ENCODE data around the gene AMOTL1.
A peak's percentile ranks its signal among the peaks of the same experiment; 100 is the strongest.

AMOTL1 gene

DNA sequence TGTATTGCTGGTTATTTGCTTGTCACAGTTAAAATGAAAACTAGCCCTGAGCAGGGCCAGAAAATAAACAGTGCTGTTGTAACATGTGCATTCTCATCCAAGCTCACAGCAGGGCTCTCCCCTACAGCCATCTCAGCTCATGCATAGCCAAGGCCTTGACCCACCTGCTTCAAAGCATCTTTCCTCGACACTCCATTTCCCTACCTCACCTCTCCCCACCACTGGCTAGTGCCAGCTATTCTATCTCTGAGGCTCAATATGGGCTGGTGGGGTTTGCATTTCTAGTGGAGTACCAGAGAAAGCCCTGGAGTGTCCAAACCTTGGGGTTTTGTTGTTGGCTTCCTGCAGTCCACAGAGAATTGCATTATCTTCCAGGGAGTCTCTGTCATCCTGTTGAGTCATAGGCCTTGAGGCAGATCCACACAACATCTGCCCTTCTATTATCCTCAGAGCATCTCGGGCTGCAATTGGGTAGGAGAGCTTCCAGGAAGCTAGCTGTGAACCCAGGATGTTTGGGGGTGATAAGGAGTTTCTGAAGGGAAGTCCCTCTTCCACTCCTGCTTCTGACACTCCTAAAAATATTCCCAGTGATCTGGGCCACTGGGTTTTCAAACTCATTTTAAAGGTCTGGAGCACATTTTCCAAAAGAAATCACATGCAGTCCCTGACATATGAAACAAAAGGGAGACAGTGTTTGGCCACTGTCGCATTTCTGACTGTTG is 36.1 kb upstream of the AMOTL1 start:
- Histone ChIP-seq H3K9me3 (ENCODE audit: control insufficient read depth in 5 of 5, low read length in 5 of 5) (no peaks in the 10 kb centered on the region), H3K36me3 (ENCODE audit: control insufficient read depth in 5 of 5, insufficient read depth in 5 of 5, low read length in 5 of 5) (no peaks in the 10 kb centered on the region), H3K4me3 (ENCODE audit: low read depth in 1 of 5, low read length in 5 of 5) (no peak overlapping the region), H3K9ac (ENCODE audit: low read length in 5 of 5) (peak overlapping the region in 1 of 5 donors; percentile 39), H3K27ac (ENCODE audit: low read depth, low read length) (peak overlapping the region; percentile 86), H3K4me1 (ENCODE audit: control insufficient read depth in 5 of 5, insufficient read depth in 5 of 5, low read length in 5 of 5) (peaks cover 8 to 37% (median 19%) of the 10 kb centered on the region in 5 donors), H3K27me3 (ENCODE audit: control insufficient read depth in 5 of 5, insufficient read depth in 4 of 5, low read length in 5 of 5) (no peaks in the 10 kb centered on the region)

DNA sequence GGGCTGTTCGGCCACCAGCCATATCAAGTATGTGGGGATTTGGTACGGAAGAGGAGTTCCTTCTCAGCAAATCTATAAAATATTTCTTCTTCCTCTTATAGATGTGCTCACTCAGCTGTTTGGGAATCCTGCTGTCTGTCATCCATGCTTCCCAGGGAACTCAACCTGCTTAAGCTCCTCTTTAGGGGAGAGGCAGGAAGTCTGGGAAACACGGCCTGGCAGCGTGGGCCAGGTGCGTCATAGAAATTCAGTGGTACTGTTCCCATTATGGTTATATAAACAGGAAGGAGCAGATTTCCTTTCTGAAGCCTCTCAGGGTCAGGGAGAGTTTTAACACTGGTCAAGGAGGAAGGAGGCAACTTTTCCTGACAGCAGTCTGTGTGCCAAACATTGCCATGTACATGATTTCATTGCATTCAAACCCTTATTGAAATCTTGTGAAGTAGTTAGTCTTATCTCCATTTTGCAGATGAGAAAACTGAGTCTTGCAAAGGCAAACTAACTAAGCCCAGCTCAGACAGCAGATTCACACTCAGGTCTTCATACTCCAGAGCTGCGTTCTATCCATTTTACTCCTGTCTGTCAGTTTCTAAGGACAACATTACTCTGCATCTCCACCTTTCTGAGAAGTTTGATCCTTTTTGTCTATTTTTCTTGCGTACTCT is 35.4 kb upstream of the AMOTL1 start:
- peak overlapping the region in 1 of 5 donors; percentile 20 for H3K4me3 ChIP-seq (ENCODE audit: low read depth in 1 of 5, low read length in 5 of 5)
- peak overlapping the region; percentile 86 for H3K27ac ChIP-seq (ENCODE audit: low read depth, low read length)
- H3K4me1 ChIP-seq (ENCODE audit: control insufficient read depth in 5 of 5, insufficient read depth in 5 of 5, low read length in 5 of 5), result peaks cover 8 to 37% (median 19%) of the 10 kb centered on the region in 5 donors

DNA sequence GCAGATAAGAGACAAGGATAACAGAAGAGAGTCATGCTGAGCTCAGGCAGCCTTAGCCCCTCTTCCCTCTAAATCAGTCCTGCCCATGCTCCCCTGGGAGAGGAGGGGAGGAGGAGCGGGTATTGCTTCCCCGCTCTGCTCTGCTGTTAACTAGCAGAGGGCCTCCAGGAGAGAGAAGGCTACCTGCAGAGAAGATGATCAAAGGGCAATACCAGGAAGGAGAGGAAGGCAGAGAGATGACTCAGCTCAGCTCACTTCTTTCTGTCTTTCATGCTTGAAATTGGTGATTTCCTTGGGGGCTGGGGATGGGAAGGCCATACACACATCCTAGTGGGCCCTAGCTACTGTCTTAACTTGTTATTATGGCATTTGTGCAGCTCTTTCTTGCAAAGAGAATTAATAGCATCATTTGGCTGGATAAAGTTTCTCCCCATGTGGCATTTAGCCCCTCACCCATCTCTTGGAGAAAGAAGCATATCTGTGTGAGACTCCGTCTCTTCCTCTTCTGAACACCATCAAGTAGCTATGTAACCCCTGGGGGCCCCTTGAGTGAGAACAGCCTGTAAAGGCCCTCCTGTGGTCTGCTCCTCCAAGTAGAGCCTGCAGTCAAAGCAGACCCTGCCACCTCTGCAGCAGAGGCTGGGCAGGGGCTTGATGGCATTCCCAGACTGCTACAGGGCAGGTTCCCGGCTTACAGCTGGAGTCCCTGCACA is 33.4 kb upstream of the AMOTL1 start:
- Histone ChIP-seq H3K27ac (ENCODE audit: low read depth, low read length) (peak overlapping the region; percentile 61), H3K4me1 (ENCODE audit: control insufficient read depth in 5 of 5, insufficient read depth in 5 of 5, low read length in 5 of 5) (peaks cover 8 to 37% (median 19%) of the 10 kb centered on the region in 5 donors)

More for the DNA sequence above, 35.4 kb upstream of the AMOTL1 start:
- Histone ChIP-seq H3K9ac (ENCODE audit: low read length in 5 of 5) (peak overlapping the region in 1 of 5 donors; percentile 39), H3K9me3 (ENCODE audit: control insufficient read depth in 5 of 5, low read length in 5 of 5) (no peaks in the 10 kb centered on the region), H3K36me3 (ENCODE audit: control insufficient read depth in 5 of 5, insufficient read depth in 5 of 5, low read length in 5 of 5) (no peaks in the 10 kb centered on the region), H3K27me3 (ENCODE audit: control insufficient read depth in 5 of 5, insufficient read depth in 4 of 5, low read length in 5 of 5) (no peaks in the 10 kb centered on the region)

DNA sequence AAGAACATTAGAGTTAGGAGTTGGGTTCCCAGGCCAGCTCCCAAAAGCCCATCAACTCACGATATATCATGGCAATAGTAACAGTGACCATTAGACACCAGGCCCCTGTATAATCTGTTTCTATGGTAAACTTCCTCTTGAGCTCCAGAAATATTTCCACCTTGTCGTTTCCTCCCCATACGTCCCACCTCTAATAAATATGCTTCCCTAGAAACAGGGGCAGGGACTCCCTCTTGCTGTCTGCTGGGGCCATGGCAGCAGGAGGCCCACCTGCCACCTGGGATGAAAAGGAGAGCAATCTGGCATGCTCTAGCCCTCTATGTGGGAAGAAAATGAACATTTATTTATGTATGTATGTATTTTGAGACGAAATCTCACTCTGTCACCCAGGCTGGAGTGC is 32.2 kb upstream of the AMOTL1 start:
- Histone ChIP-seq H3K4me3 (ENCODE audit: low read depth in 1 of 5, low read length in 5 of 5) (no peak overlapping the region), H3K9me3 (ENCODE audit: control insufficient read depth in 5 of 5, low read length in 5 of 5) (no peaks in the 10 kb centered on the region), H3K9ac (ENCODE audit: low read length in 5 of 5) (no peak overlapping the region), H3K4me1 (ENCODE audit: control insufficient read depth in 5 of 5, insufficient read depth in 5 of 5, low read length in 5 of 5) (peaks cover 12 to 40% (median 26%) of the 10 kb centered on the region in 5 donors), H3K27me3 (ENCODE audit: control insufficient read depth in 5 of 5, insufficient read depth in 4 of 5, low read length in 5 of 5) (peaks cover 0 to 5% (median 0%) of the 10 kb centered on the region in 5 donors), H3K36me3 (ENCODE audit: control insufficient read depth in 5 of 5, insufficient read depth in 5 of 5, low read length in 5 of 5) (no peaks in the 10 kb centered on the region), H3K27ac (ENCODE audit: low read depth, low read length) (no peak overlapping the region)

More for the DNA sequence above, 33.4 kb upstream of the AMOTL1 start:
- Histone ChIP-seq H3K27me3 (ENCODE audit: control insufficient read depth in 5 of 5, insufficient read depth in 4 of 5, low read length in 5 of 5) (peaks cover 0 to 5% (median 0%) of the 10 kb centered on the region in 5 donors), H3K36me3 (ENCODE audit: control insufficient read depth in 5 of 5, insufficient read depth in 5 of 5, low read length in 5 of 5) (no peaks in the 10 kb centered on the region), H3K4me3 (ENCODE audit: low read depth in 1 of 5, low read length in 5 of 5) (no peak overlapping the region), H3K9me3 (ENCODE audit: control insufficient read depth in 5 of 5, low read length in 5 of 5) (no peaks in the 10 kb centered on the region), H3K9ac (ENCODE audit: low read length in 5 of 5) (no peak overlapping the region)

DNA sequence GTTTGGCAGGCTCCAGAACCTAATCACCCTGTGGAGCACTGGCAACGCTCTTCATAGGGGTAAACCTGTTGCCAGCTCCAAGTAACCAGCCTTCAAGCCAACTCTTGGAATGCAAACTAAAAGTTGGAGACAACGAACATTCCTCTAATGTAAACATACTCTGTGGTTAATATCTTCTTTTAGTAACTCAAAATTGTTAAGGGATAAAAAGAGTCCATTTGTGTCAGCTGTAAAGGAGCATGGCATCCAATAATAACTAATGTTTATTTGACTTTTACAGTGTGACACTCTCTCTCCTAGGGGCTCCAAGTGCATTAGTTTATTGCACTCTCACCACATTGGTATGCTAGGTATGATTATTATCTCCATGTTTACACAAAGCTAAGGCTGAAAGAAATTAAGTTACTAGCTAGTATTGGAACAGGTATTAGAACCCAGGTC is 31.0 kb upstream of the AMOTL1 start:
- H3K9me3 ChIP-seq (ENCODE audit: control insufficient read depth in 5 of 5, low read length in 5 of 5), result no peaks in the 10 kb centered on the region
- H3K4me1 ChIP-seq (ENCODE audit: control insufficient read depth in 5 of 5, insufficient read depth in 5 of 5, low read length in 5 of 5), result peaks cover 10 to 38% (median 27%) of the 10 kb centered on the region in 5 donors
- no peak overlapping the region for H3K9ac ChIP-seq (ENCODE audit: low read length in 5 of 5)
- H3K36me3 ChIP-seq (ENCODE audit: control insufficient read depth in 5 of 5, insufficient read depth in 5 of 5, low read length in 5 of 5), result no peaks in the 10 kb centered on the region
- no peak overlapping the region for H3K27ac ChIP-seq (ENCODE audit: low read depth, low read length)
- no peak overlapping the region for H3K4me3 ChIP-seq (ENCODE audit: low read depth in 1 of 5, low read length in 5 of 5)
- H3K27me3 ChIP-seq (ENCODE audit: control insufficient read depth in 5 of 5, insufficient read depth in 4 of 5, low read length in 5 of 5), result peaks cover 0 to 5% (median 0%) of the 10 kb centered on the region in 5 donors

DNA sequence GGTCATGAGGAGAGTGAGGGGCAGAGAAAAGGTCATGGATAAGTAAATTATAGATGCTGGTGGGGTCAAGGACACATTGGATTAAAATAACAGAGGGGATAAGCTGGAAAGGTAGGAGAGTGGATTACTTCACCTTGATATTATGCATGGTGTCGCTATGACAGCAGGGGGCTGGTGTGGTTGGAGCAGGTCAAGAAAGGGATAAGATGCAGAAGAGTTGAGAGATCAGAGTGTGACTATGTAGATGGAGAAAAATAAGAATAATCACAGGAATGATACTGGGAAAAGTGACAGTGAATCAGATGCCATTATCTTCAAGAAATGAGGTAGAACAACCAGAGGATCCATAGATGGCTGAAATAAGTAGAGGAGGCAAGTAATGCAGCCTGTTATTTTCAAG is 29.4 kb upstream of the AMOTL1 start:
- H3K9ac ChIP-seq (ENCODE audit: low read length in 5 of 5), result no peak overlapping the region
- no peak overlapping the region for H3K4me3 ChIP-seq (ENCODE audit: low read depth in 1 of 5, low read length in 5 of 5)
- H3K27ac ChIP-seq (ENCODE audit: low read depth, low read length), result no peak overlapping the region
- H3K4me1 ChIP-seq (ENCODE audit: control insufficient read depth in 5 of 5, insufficient read depth in 5 of 5, low read length in 5 of 5), result peaks cover 2 to 24% (median 19%) of the 10 kb centered on the region in 5 donors
- H3K36me3 ChIP-seq (ENCODE audit: control insufficient read depth in 5 of 5, insufficient read depth in 5 of 5, low read length in 5 of 5), result no peaks in the 10 kb centered on the region
- H3K27me3 ChIP-seq (ENCODE audit: control insufficient read depth in 5 of 5, insufficient read depth in 4 of 5, low read length in 5 of 5), result peaks cover 0 to 5% (median 0%) of the 10 kb centered on the region in 5 donors
- H3K9me3 ChIP-seq (ENCODE audit: control insufficient read depth in 5 of 5, low read length in 5 of 5), result no peaks in the 10 kb centered on the region

DNA sequence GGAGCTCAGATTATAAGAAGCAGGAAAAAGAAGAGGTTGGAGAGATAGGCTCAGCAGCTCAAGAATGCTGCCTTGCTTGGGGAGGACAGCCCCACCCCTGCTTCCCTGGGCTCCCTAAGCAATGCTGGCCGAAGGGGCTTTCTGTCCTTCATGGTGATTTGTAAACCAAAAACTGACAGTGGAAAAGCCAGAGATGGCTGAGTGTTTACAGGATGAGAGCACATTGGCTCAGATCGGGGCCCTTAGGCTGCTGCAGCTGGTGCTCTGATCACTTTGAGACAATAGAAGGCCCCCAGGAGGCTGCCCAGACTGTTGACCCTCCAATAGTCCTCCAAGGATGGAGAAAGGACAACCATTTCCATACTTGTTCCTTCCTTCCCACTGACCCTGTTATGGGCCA is 28.8 kb upstream of the AMOTL1 start:
- Histone ChIP-seq H3K9ac (ENCODE audit: low read length in 5 of 5) (no peak overlapping the region), H3K4me1 (ENCODE audit: control insufficient read depth in 5 of 5, insufficient read depth in 5 of 5, low read length in 5 of 5) (peaks cover 2 to 24% (median 15%) of the 10 kb centered on the region in 5 donors), H3K9me3 (ENCODE audit: control insufficient read depth in 5 of 5, low read length in 5 of 5) (no peaks in the 10 kb centered on the region), H3K36me3 (ENCODE audit: control insufficient read depth in 5 of 5, insufficient read depth in 5 of 5, low read length in 5 of 5) (no peaks in the 10 kb centered on the region), H3K27me3 (ENCODE audit: control insufficient read depth in 5 of 5, insufficient read depth in 4 of 5, low read length in 5 of 5) (peaks cover 0 to 5% (median 0%) of the 10 kb centered on the region in 5 donors), H3K4me3 (ENCODE audit: low read depth in 1 of 5, low read length in 5 of 5) (no peak overlapping the region), H3K27ac (ENCODE audit: low read depth, low read length) (no peak overlapping the region)

DNA sequence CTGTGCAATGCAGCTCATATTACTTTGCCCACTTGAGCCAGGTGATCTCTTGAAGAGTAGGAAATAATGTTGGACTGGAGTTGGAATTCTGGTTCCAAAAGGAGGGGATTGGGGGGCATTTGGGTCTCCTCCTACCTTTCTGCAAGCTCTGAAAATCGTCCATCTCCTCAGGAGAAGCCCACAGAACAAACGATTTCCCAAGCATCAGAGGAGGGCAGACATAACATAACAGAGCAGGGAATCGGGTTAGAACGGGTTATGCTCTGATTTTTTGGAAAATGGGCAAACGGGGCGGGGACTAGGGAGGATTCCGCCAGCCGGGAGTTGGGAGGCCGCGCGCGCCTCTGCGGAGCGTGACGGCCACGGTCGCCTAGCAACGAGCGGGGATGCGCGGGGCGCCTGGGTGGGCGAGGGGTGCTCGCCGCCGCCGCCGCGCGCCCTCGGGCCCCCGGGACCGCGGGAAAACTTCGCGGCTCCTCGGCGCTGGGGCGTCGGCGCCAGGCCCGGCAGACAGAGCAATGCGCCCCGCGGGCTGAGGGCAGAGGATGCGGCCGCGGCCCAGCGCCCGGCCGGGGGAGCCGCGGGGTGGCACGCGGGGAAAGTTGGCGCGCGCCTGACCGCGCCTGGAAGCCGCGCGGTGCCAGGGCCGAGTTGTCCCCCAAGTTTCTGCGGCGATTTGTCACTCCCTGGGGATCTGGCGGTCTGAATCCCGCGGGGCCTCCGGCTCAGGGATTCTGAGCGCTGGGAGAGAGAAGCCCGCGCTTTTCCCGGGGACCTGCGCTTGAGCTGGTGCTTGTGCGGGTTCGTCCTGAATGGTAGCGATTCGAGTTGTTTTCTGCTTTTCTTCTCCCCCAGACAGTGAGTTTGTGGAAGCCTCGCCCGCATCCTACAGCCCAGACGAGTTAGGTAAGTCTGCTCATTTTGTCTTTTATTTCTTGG is 27.8 kb upstream of the AMOTL1 start:
- H3K9me3 ChIP-seq (ENCODE audit: control insufficient read depth in 5 of 5, low read length in 5 of 5), result no peaks in the 10 kb centered on the region
- H3K4me3 ChIP-seq (ENCODE audit: low read depth in 1 of 5, low read length in 5 of 5), result peak overlapping the region; percentile 52 to 78 (median 70)
- H3K27ac ChIP-seq (ENCODE audit: low read depth, low read length), result no peak overlapping the region
- H3K36me3 ChIP-seq (ENCODE audit: control insufficient read depth in 5 of 5, insufficient read depth in 5 of 5, low read length in 5 of 5), result no peaks in the 10 kb centered on the region
- peaks cover 0 to 17% (median 12%) of the 10 kb centered on the region in 5 donors for H3K4me1 ChIP-seq (ENCODE audit: control insufficient read depth in 5 of 5, insufficient read depth in 5 of 5, low read length in 5 of 5)
- peak overlapping the region in 3 of 5 donors; percentile 52 to 65 (median 54) for H3K9ac ChIP-seq (ENCODE audit: low read length in 5 of 5)
- H3K27me3 ChIP-seq (ENCODE audit: control insufficient read depth in 5 of 5, insufficient read depth in 4 of 5, low read length in 5 of 5), result peaks cover 0 to 5% (median 0%) of the 10 kb centered on the region in 5 donors

DNA sequence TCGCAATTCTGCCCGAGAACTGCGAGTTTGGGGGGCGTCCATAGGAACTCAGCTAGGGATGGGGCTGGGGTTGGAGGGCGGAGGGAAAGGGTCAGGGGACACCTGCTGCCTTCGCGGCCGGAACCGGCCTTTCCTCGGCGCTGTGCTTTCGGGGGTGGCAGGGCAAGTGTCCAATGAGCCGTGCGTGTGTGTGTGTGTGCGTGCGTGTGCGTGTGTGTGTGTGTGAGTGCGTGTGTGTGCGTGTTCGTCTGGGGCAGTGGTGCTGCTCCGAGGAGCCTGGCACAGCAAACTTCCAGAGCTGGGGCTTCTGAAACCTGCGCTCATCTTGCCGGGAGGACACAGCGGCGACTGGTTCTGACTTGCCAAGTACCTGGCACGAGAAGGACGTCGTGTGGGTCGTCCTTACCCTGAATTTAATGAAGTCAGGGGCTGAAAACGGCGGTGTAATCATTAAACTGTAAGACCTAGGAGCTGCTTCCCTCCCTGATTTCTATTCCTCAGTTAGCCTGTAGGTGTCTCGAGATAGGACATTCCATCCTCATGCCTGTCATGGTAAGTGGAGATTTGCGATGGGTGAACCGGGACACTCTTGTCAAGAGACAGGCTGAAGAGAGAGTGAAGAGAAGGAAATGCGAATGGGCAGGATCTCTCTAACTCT is 27.0 kb upstream of the AMOTL1 start:
- H3K9ac ChIP-seq (ENCODE audit: low read length in 5 of 5), result peak overlapping the region in 4 of 5 donors; percentile 42 to 65 (median 53)
- H3K4me1 ChIP-seq (ENCODE audit: control insufficient read depth in 5 of 5, insufficient read depth in 5 of 5, low read length in 5 of 5), result peaks cover 0 to 17% (median 12%) of the 10 kb centered on the region in 5 donors
- H3K4me3 ChIP-seq (ENCODE audit: low read depth in 1 of 5, low read length in 5 of 5), result peak overlapping the region; percentile 52 to 78 (median 70)
- no peaks in the 10 kb centered on the region for H3K9me3 ChIP-seq (ENCODE audit: control insufficient read depth in 5 of 5, low read length in 5 of 5)
- H3K36me3 ChIP-seq (ENCODE audit: control insufficient read depth in 5 of 5, insufficient read depth in 5 of 5, low read length in 5 of 5), result no peaks in the 10 kb centered on the region
- H3K27ac ChIP-seq (ENCODE audit: low read depth, low read length), result no peak overlapping the region
- peaks cover 0 to 5% (median 0%) of the 10 kb centered on the region in 5 donors for H3K27me3 ChIP-seq (ENCODE audit: control insufficient read depth in 5 of 5, insufficient read depth in 4 of 5, low read length in 5 of 5)

Data from subcutaneous abdominal adipose tissue (tissue), 5 donors.